GM23338 (cell line): ENCODE measurements around the gene ALB. TPM values are rescaled to one million over a fixed set of nuclear protein-coding genes. Genes with fewer than 3 reads are reported as not detected.

Experiments used
- EZH2phosphoT487 ChIP-seq: fragments of 200-600 bp; sonication (generic); IDR thresholded peaks from one replicate; pipeline ENCODE4 v1.8.1; 2018; ENCODE audit warnings: antibody characterized with exemption; ENCODE audit not compliant: unreplicated experiment
- NANOG ChIP-seq: IDR thresholded peaks from 2 replicates; pipeline ENCODE4 v1.6.1; 2016; ENCODE audit warnings: antibody characterized with exemption, borderline replicate concordance
- STAT1 ChIP-seq: IDR thresholded peaks from one replicate; pipeline ENCODE4 v1.6.1; 2016; ENCODE audit warnings: antibody characterized with exemption; ENCODE audit not compliant: unreplicated experiment
- polyA plus RNA-seq: library from polyadenylated mRNA; unstranded; fragments of >200 nt; fragmentation: Nextera tagmentation; extraction: Ambion mirVana; gene quantifications from 2 replicates; pipeline ENCODE4 v1.2.1, GENCODE V29; 2016
- total RNA-seq: library from RNA; depleted of rRNA; stranded (reverse); fragments of >200 nt; shearing (Covaris generic); gene quantifications from 2 replicates; pipeline ENCODE4 v1.2.3, GENCODE V29; 2014
- TF ChIP-seq, protein P1 (sequence below): fragments of 250-450 bp; sonication (Bioruptor Pico); IDR thresholded peaks from 2 replicates; pipeline ENCODE4 v1.5.0; 2020; ENCODE audit warnings: mild to moderate bottlenecking, moderate library complexity
- TF ChIP-seq, protein P2 (sequence below): IDR thresholded peaks from one replicate; pipeline ENCODE4 v1.6.1; 2018; ENCODE audit warnings: antibody characterized with exemption; ENCODE audit not compliant: unreplicated experiment
- TF ChIP-seq, protein P3 (sequence below), 2 experiments: fragments of 200-600 bp in 1 of 2; sonication (generic) in 1 of 2; conservative IDR thresholded peaks; 2 replicates each; pipeline versions ENCODE4 v1.5.1 to v1.6.1; 2016 to 2017; ENCODE audit warnings: antibody characterized with exemption in 2 of 2, low read depth in 2 of 2, mild to moderate bottlenecking in 2 of 2, moderate library complexity in 1 of 2

ALB gene
- total and polyA plus RNA-seq, 2 experiments from 2014 or later = not detected

DNA sequence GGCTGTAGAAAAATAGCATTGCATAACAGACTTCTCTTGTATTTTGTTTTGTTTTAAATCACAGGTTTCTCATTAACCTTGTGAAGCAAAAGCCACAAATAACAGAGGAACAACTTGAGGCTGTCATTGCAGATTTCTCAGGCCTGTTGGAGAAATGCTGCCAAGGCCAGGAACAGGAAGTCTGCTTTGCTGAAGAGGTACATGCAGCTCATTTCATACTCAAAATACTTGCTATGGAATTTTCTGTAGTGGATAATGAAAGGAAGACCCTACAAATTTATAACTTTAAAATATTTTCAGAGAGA, 49.6 kb downstream of the ALB start (continued):
- TF ChIP-seq, protein P1, sequence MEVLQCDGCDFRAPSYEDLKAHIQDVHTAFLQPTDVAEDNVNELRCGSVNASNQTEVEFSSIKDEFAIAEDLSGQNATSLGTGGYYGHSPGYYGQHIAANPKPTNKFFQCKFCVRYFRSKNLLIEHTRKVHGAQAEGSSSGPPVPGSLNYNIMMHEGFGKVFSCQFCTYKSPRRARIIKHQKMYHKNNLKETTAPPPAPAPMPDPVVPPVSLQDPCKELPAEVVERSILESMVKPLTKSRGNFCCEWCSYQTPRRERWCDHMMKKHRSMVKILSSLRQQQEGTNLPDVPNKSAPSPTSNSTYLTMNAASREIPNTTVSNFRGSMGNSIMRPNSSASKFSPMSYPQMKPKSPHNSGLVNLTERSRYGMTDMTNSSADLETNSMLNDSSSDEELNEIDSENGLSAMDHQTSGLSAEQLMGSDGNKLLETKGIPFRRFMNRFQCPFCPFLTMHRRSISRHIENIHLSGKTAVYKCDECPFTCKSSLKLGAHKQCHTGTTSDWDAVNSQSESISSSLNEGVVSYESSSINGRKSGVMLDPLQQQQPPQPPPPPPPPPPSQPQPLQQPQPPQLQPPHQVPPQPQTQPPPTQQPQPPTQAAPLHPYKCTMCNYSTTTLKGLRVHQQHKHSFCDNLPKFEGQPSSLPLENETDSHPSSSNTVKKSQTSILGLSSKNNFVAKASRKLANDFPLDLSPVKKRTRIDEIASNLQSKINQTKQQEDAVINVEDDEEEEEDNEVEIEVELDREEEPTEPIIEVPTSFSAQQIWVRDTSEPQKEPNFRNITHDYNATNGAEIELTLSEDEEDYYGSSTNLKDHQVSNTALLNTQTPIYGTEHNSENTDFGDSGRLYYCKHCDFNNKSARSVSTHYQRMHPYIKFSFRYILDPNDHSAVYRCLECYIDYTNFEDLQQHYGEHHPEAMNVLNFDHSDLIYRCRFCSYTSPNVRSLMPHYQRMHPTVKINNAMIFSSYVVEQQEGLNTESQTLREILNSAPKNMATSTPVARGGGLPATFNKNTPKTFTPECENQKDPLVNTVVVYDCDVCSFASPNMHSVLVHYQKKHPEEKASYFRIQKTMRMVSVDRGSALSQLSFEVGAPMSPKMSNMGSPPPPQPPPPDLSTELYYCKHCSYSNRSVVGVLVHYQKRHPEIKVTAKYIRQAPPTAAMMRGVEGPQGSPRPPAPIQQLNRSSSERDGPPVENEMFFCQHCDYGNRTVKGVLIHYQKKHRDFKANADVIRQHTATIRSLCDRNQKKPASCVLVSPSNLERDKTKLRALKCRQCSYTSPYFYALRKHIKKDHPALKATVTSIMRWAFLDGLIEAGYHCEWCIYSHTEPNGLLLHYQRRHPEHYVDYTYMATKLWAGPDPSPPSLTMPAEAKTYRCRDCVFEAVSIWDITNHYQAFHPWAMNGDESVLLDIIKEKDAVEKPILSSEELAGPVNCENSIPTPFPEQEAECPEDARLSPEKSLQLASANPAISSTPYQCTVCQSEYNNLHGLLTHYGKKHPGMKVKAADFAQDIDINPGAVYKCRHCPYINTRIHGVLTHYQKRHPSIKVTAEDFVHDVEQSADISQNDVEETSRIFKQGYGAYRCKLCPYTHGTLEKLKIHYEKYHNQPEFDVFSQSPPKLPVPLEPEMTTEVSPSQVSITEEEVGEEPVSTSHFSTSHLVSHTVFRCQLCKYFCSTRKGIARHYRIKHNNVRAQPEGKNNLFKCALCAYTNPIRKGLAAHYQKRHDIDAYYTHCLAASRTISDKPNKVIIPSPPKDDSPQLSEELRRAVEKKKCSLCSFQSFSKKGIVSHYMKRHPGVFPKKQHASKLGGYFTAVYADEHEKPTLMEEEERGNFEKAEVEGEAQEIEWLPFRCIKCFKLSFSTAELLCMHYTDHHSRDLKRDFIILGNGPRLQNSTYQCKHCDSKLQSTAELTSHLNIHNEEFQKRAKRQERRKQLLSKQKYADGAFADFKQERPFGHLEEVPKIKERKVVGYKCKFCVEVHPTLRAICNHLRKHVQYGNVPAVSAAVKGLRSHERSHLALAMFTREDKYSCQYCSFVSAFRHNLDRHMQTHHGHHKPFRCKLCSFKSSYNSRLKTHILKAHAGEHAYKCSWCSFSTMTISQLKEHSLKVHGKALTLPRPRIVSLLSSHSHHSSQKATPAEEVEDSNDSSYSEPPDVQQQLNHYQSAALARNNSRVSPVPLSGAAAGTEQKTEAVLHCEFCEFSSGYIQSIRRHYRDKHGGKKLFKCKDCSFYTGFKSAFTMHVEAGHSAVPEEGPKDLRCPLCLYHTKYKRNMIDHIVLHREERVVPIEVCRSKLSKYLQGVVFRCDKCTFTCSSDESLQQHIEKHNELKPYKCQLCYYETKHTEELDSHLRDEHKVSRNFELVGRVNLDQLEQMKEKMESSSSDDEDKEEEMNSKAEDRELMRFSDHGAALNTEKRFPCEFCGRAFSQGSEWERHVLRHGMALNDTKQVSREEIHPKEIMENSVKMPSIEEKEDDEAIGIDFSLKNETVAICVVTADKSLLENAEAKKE (CRISPR knock-in tag) = no peak
- TF ChIP-seq, protein P2, sequence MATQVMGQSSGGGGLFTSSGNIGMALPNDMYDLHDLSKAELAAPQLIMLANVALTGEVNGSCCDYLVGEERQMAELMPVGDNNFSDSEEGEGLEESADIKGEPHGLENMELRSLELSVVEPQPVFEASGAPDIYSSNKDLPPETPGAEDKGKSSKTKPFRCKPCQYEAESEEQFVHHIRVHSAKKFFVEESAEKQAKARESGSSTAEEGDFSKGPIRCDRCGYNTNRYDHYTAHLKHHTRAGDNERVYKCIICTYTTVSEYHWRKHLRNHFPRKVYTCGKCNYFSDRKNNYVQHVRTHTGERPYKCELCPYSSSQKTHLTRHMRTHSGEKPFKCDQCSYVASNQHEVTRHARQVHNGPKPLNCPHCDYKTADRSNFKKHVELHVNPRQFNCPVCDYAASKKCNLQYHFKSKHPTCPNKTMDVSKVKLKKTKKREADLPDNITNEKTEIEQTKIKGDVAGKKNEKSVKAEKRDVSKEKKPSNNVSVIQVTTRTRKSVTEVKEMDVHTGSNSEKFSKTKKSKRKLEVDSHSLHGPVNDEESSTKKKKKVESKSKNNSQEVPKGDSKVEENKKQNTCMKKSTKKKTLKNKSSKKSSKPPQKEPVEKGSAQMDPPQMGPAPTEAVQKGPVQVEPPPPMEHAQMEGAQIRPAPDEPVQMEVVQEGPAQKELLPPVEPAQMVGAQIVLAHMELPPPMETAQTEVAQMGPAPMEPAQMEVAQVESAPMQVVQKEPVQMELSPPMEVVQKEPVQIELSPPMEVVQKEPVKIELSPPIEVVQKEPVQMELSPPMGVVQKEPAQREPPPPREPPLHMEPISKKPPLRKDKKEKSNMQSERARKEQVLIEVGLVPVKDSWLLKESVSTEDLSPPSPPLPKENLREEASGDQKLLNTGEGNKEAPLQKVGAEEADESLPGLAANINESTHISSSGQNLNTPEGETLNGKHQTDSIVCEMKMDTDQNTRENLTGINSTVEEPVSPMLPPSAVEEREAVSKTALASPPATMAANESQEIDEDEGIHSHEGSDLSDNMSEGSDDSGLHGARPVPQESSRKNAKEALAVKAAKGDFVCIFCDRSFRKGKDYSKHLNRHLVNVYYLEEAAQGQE = no peak
- no peak for TF ChIP-seq NANOG
- TF ChIP-seq EZH2phosphoT487 = no peak
- TF ChIP-seq, protein P3, sequence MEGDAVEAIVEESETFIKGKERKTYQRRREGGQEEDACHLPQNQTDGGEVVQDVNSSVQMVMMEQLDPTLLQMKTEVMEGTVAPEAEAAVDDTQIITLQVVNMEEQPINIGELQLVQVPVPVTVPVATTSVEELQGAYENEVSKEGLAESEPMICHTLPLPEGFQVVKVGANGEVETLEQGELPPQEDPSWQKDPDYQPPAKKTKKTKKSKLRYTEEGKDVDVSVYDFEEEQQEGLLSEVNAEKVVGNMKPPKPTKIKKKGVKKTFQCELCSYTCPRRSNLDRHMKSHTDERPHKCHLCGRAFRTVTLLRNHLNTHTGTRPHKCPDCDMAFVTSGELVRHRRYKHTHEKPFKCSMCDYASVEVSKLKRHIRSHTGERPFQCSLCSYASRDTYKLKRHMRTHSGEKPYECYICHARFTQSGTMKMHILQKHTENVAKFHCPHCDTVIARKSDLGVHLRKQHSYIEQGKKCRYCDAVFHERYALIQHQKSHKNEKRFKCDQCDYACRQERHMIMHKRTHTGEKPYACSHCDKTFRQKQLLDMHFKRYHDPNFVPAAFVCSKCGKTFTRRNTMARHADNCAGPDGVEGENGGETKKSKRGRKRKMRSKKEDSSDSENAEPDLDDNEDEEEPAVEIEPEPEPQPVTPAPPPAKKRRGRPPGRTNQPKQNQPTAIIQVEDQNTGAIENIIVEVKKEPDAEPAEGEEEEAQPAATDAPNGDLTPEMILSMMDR (conservative IDR thresholded peaks at IDR 0.05; ENCODE audit: low read depth in 2 of 2) = no peak
- no peak for TF ChIP-seq STAT1
